ENCODE data around the gene DPH3.

DNA sequence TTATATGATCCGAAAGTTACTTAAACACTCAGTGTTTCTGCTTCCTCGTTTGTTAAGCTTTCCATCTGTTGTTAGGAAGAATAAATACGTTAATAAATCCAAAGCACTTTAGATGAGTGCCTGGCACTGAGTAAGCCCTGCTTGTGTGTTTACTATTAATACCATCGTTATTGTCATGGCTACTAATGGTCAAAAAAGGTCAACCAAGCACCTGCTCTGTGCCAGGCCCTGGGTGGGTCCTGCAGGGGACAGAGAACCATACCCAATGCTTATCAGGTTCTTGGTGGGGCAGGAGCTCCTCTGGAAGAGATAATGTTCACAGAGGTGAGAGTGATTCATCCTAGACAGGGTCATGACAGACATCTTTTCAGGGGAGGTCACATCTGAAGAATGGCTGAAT, 50.4 kb downstream of the DPH3 start:
- TF ChIP-seq, protein P1, sequence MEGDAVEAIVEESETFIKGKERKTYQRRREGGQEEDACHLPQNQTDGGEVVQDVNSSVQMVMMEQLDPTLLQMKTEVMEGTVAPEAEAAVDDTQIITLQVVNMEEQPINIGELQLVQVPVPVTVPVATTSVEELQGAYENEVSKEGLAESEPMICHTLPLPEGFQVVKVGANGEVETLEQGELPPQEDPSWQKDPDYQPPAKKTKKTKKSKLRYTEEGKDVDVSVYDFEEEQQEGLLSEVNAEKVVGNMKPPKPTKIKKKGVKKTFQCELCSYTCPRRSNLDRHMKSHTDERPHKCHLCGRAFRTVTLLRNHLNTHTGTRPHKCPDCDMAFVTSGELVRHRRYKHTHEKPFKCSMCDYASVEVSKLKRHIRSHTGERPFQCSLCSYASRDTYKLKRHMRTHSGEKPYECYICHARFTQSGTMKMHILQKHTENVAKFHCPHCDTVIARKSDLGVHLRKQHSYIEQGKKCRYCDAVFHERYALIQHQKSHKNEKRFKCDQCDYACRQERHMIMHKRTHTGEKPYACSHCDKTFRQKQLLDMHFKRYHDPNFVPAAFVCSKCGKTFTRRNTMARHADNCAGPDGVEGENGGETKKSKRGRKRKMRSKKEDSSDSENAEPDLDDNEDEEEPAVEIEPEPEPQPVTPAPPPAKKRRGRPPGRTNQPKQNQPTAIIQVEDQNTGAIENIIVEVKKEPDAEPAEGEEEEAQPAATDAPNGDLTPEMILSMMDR (IDR thresholded peaks at IDR 0.05): no peak
- TF ChIP-seq POLR2A (IDR thresholded peaks at IDR 0.05): no peak
